Stimulated activated CD4-positive, alpha-beta T cell treated with anti-CD3 and anti-CD28 coated beads, Interleukin-2, amount 100 ng/mL, for 4 hours (primary cell): ENCODE results near the gene PLA2G2C.

Source experiments
- DNase-seq: peaks from one replicate; pipeline ENCODE4 v3.0.0-alpha.2; 2020; ENCODE audit warnings: low read depth

The PLA2G2C gene

GRCh38 chr1:20183616-20184271 is 2.6 kb downstream of the PLA2G2C start:
- DNase-seq = no peak

- no peak for DNase-seq
These were observed 3.3 kb downstream of the PLA2G2C start for GRCh38 chr1:20183035-20183434.

DNA sequence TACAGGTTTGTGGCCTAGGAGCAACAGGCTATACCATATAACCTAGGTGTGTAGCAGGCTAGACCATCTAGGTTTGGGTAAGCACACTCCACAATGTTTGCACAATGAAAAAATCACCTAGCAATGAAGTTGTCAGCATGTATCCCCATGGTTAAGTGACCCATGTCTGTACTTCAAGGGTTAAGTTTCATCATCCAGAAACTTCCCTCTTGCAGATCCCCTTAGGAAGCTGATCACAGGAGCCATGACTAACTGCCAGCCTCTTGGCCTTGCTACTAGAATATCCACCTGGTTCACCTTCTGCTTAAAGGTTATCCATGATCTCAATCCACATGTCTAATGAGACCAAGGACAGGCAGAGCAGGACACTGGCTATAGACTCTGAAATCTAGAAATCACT is 3.9 kb downstream of the PLA2G2C start:
- no peak for DNase-seq

DNA sequence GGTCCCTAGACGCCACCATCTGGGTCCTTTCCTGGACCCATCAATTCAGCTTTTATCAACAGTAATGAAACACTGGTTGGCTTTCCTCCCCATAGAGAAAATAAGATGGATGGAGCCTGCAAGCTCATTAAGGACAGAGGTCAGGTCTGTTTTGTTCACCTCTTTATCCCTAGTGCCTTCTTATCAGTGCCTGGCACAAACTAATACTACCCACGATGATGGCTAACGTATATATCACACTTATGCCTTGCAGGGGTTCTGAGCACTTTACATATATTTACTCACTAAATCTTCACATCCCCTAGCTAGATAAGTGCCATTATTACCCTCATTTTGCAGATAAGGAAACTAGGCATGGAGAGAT is 5.5 kb downstream of the PLA2G2C start:
- no peak for DNase-seq

DNA sequence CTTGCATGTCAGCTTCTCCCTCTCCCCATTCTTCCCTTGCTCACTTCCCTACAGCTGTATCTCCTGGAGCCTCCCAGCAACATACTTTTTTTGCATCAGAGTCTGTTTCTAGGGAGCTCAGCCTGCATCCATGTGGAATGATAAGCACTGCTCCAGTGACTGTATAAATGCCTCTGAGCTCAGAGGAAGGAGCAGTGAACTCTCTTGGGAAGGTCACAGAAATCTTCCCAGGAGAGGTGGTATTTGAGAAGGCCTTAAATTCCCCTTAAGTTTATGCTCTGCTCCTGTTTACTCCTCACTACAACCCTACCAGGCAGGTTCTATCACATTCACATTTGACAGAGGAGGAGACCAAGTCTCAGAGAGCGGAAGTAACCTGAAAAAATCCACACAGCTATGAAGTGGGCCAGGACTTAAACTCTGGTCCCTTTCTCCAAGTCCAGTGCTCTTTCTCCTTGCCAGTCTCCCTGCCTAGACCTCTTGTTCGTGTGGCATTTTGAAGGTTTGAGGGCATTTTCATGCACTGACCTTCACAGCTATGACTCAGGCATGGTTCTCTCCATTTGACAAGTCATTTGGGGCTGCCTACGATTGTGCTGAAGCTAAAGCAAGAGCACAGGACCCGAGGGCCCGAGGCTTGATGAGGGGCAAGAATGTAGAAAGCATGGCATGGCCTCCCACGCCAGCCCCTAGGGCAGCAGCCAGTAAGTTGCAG is 6.0 kb downstream of the PLA2G2C start:
- no peak for DNase-seq

- DNase-seq = no peak
These were observed 6.8 kb downstream of the PLA2G2C start for GRCh38 chr1:20179371-20180128.

DNA sequence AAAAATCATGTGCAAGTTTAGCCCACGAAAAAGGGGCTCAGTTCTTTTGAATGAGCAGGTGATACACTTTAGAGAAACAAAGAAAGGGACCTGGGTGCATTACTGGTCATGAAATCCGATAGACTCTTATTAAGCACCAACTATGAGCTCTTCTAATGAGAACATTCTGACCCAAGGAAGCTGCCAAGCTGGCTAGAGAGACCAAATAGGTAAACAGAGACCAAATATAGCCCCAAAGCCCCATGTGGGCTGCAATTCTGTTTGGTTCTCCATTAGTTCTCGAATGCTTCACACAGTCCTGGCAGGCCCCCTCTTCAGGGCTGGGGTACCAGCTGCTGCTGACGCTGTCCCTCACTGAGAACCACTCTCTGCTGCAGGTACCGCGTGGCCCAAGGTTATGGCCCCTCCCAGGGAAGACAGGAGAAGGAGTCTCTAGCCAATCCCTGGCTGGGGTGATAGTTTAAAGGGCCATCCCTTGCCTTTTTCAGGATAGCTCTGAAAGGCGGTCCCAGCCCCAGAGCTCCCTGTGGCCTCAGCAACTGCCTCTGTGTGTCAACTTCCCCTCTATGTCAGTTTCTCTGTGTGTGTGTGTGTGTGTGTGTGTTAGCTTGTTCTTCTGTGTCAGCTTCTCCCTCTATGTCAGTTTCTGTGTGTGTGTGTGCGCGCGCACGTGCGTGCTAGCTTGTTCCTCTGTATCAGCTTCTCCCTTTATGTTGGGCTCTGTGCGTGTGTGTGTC is 7.5 kb downstream of the PLA2G2C start:
- DNase-seq = no peak

- no peak for DNase-seq
These were observed 11.2 kb downstream of the PLA2G2C start for GRCh38 chr1:20174937-20175666.

GRCh38 chr1:20172033-20172590 is 14.2 kb downstream of the PLA2G2C start:
- DNase-seq = no peak

DNA sequence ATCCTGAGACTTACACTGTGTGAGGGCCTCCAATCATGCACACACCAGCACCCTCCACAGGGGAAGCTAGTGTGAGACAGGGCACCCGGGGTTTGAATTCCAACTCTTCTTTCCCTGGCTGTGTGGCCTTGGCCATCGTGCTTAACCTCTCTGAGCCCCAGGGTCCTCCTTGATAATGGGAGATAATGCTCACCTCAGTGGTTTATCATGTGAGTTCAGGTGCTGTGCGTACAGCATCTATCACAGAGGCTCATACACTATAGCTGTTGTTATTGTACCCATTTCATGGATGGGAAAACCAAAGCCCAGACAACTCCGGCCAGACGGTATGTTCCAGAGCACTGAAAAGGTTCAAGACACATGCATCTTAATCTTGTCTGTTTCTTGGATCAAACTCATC is 16.4 kb downstream of the PLA2G2C start:
- DNase-seq = no peak

- DNase-seq = no peak
These were observed 17.5 kb downstream of the PLA2G2C start for GRCh38 chr1:20168564-20169491.

DNA sequence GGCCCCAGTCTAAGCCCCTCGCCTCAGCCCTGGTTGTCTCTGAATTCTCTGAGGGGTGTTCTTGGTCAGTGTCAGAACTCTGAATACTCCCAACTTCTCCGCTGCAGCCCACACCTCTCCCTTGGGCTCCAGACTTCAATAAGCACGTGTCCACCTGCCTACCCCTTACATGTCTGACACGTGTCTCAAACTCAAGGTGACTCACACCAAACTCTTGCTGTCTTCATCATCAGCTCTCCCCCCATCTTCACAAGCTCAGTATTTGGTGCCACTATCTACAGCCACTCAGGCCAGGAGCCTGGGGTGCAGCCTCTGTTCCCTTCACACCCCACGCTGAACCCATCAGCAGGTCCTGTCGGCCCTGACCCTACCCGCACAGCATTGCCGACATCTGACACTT is 19.2 kb downstream of the PLA2G2C start:
- no peak for DNase-seq

GRCh38 chr1:20166051-20166450 is 20.3 kb downstream of the PLA2G2C start:
- no peak for DNase-seq

DNA sequence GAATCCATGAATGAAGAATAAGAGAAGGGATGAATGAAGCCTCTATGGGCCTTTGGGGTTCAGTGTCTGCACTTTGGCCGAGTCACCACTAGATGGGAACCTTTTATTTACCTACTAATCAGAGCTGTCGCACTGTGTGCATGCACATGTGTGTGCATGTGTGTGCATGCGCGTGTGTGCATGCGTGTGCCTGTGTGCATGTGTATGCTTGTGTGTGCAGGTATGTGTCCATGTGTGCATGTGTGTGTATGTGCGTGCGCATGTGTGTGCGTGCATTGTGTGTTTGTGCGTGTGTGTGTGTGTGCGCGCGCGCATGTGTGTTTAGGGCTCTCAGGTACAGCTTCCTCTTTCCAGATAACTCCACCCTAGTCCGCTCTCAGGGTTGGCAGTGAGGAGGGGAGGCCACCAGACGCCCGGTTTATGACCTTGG is 20.8 kb downstream of the PLA2G2C start:
- DNase-seq = no peak

GRCh38 chr1:20164694-20165202 is 21.6 kb downstream of the PLA2G2C start:
- DNase-seq = no peak

DNA sequence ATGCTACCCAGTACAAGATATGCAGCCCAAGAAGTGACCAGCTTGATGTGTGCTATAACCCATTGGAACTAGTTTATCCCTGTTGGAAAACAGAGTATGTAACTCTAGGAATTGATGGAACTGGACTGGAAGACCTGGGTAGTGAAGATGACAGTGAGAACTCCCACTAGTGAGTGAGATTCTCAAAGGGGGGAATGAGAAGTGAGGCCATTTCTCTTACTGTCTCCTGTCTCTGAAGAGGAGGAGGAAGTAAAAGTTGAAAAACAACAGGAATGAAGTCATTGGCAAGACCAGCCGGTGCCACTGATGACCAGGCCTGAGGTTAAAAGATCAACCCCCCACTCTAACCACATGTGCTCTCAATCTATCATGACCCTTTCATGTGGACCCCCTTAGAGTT is 26.3 kb downstream of the PLA2G2C start:
- DNase-seq = no peak

GRCh38 chr1:20158358-20159070 is 27.8 kb downstream of the PLA2G2C start:
- DNase-seq = no peak

DNA sequence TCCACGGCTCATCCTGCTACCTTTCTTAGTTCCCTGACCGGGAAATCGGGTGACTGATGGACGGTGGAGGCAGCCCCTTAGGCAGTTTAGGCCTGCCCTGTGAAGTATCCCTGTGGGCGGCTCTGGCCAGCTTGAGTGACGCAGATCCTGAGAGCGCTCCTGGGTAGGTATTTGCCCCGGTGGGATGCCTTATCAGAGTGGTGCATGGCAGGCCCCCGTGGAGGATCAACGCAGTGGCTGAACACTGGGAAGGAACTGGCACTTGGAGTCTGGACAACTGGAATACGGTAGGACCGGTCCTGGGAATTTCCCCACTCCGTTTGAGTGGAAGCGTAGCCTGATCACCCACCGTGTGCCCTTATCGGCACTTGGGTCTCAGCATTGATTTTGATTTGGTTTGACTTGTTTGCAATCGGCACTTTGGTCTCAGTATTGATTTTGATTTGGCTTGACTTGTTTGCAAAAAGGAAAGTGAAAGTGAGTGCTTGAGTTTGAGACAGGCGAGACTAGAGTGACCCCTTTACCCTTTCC is 32.0 kb downstream of the PLA2G2C start:
- no peak for DNase-seq

GRCh38 chr1:20153000-20153418 is 33.3 kb downstream of the PLA2G2C start:
- DNase-seq = no peak
